Aorta (tissue), 5 donors: ENCODE results near the gene RARRES1. TPM values are rescaled to one million over a fixed set of nuclear protein-coding genes. Genes with fewer than 3 reads are reported as not detected.
A peak's percentile ranks its signal among the peaks of the same experiment; 100 is the strongest.

Source experiments
- ATAC-seq: fragments of 200-7000 bp; cut with Tn5 transposase; one replicate; pipeline ENCODE4 v1.9.1; 2022; ENCODE audit warnings: moderate library complexity; ENCODE audit not compliant: low FRiP score
- DNase-seq, 2 donors: peaks; one replicate each; pipeline ENCODE4 v3.0.0-alpha.2; 2020
- H3K27ac ChIP-seq, 2 donors: one replicate each; pipeline ENCODE4 v1.5.1; 2013; ENCODE audit warnings: low read length in 2 of 2, mild to moderate bottlenecking in 2 of 2, moderate library complexity in 2 of 2, control low read depth in 1 of 2, inconsistent platforms in 1 of 2, low read depth in 1 of 2
- H3K27me3 ChIP-seq, 2 donors: one replicate each; pipeline ENCODE4 v1.6.1; 2013; ENCODE audit warnings: control low read depth in 1 of 2, low read length in 1 of 2, mild to moderate bottlenecking in 1 of 2, moderate library complexity in 1 of 2; ENCODE audit not compliant: insufficient read depth in 2 of 2, control insufficient read depth in 1 of 2
- H3K36me3 ChIP-seq, 2 donors: one replicate each; pipeline ENCODE4 v1.6.1; 2013; ENCODE audit warnings: control low read depth in 1 of 2, low read length in 1 of 2, mild to moderate bottlenecking in 1 of 2; ENCODE audit not compliant: insufficient read depth in 2 of 2, control insufficient read depth in 1 of 2
- H3K4me1 ChIP-seq, 2 donors: one replicate each; pipeline ENCODE4 v1.6.1; 2013; ENCODE audit warnings: low read length in 2 of 2, control low read depth in 1 of 2, mild to moderate bottlenecking in 1 of 2, moderate library complexity in 1 of 2; ENCODE audit not compliant: insufficient read depth in 2 of 2, control insufficient read depth in 1 of 2
- H3K4me3 ChIP-seq, 2 donors: one replicate each; pipeline ENCODE4 v1.5.1; 2013; ENCODE audit warnings: low read length in 2 of 2, control low read depth in 1 of 2, mild to moderate bottlenecking in 1 of 2
- H3K9me3 ChIP-seq: one replicate; pipeline ENCODE4 v1.6.1; 2013; ENCODE audit warnings: mild to moderate bottlenecking, low read length; ENCODE audit not compliant: control insufficient read depth
- WGBS, 2 donors: extraction: QIAGEN DNeasy Blood & Tissue Kit; methylation state at CpG; one replicate each; pipeline ENCODE4 v1.1.7; 2013; 5-methylcytosine and 5-hydroxymethylcytosine counted together
- intact Hi-C, 2 donors: fragments of 100-400 bp; cut with DNase I; formaldehyde crosslinking; loops; one replicate each; pipeline versions ENCODE4 v1.14.2 to v1.15.0; 2022
- polyA plus RNA-seq, 2 donors: library from polyadenylated mRNA; stranded (reverse); fragments of 200-250 nt; gene quantifications; one replicate each; pipeline ENCODE4 v1.2.3, GENCODE V29; 2013
- total RNA-seq, 2 donors: library from RNA; stranded (reverse); fragmentation: NEBNext Ultra II Directional; extraction: Animal tissue kit (Norgen Biotek cat#: 25700); gene quantifications; one replicate each; pipeline ENCODE4 v1.2.1, GENCODE V29; 2021
- donor health status: healthy with polysubstance abuse.
- donor health status: Bipolar disorder and iron deficiency.
- donor health status: DM: no; HTN: no; CAD: no.
- donor health status: DM: no; HTN: no; CAD: no.
- donor health status: DM: yes; HTN: yes; CAD: no.

RARRES1 gene
- total and polyA plus RNA-seq, 4 donors: 2.4 to 323 (median 120) TPM

GRCh38 chr3:158774965-158775364 is 42.7 kb upstream of the RARRES1 start:
- Histone ChIP-seq H3K36me3 (no peaks in the 10 kb centered on the region), H3K27ac (no peak overlapping the region), H3K4me3 (no peak overlapping the region), H3K4me1 (no peaks in the 10 kb centered on the region), H3K27me3 (no peaks in the 10 kb centered on the region), H3K9me3 (no peaks in the 10 kb centered on the region)
- intact Hi-C loops: no loop called here
- ATAC-seq (peak; percentile 27), DNase-seq (no peak)
- WGBS, 2 donors: 87 to 93% methylated on average over 2 of the region's 2 CpGs

- 93% methylated on average over 7 of the region's 7 CpGs for WGBS, 2 donors
- DNase-seq (no peak), ATAC-seq (peak; percentile 29)
- Histone ChIP-seq H3K27me3 (no peaks in the 10 kb centered on the region), H3K4me3 (no peak overlapping the region), H3K9me3 (no peaks in the 10 kb centered on the region), H3K27ac (no peak overlapping the region), H3K36me3 (no peaks in the 10 kb centered on the region), H3K4me1 (no peaks in the 10 kb centered on the region)
- intact Hi-C loops: no loop called here
Observed at GRCh38 chr3:158773845-158774830, 41.9 kb upstream of the RARRES1 start.

- Histone ChIP-seq H3K27me3 (no peaks in the 10 kb centered on the region), H3K27ac (no peak overlapping the region), H3K4me1 (no peaks in the 10 kb centered on the region), H3K4me3 (no peak overlapping the region), H3K9me3 (no peaks in the 10 kb centered on the region), H3K36me3 (no peaks in the 10 kb centered on the region)
- intact Hi-C loops: no loop called here
- DNase-seq: no peak
- ATAC-seq: no peak
Observed at GRCh38 chr3:158773166-158773565, 40.9 kb upstream of the RARRES1 start.

- no peak overlapping the region for H3K4me3 ChIP-seq
- no peaks in the 10 kb centered on the region for H3K4me1 ChIP-seq
- no peaks in the 10 kb centered on the region for H3K36me3 ChIP-seq
Observed at GRCh38 chr3:158771982-158772381, 39.7 kb upstream of the RARRES1 start.

GRCh38 chr3:158771577-158771976 is 39.3 kb upstream of the RARRES1 start:
- Histone ChIP-seq H3K27me3 (no peaks in the 10 kb centered on the region), H3K9me3 (no peaks in the 10 kb centered on the region), H3K36me3 (no peaks in the 10 kb centered on the region), H3K4me1 (no peaks in the 10 kb centered on the region), H3K4me3 (no peak overlapping the region), H3K27ac (no peak overlapping the region)
- intact Hi-C loops: no loop called here
- no peak for ATAC-seq
- 98 to 100% methylated on average over 1 of the region's 1 CpG for WGBS, 2 donors
- DNase-seq: no peak

More at GRCh38 chr3:158771982-158772381, 39.7 kb upstream of the RARRES1 start:
- DNase-seq (no peak), ATAC-seq (no peak)
- H3K27ac ChIP-seq: no peak overlapping the region
- no peaks in the 10 kb centered on the region for H3K27me3 ChIP-seq
- 77 to 78% methylated on average over 3 of the region's 3 CpGs for WGBS, 2 donors
- H3K9me3 ChIP-seq: no peaks in the 10 kb centered on the region
- intact Hi-C loops: no loop called here

- intact Hi-C loops: no loop called here
- Histone ChIP-seq H3K9me3 (no peaks in the 10 kb centered on the region), H3K27me3 (no peaks in the 10 kb centered on the region), H3K4me1 (no peaks in the 10 kb centered on the region), H3K36me3 (no peaks in the 10 kb centered on the region), H3K4me3 (no peak overlapping the region), H3K27ac (no peak overlapping the region)
- DNase-seq (no peak), ATAC-seq (no peak)
- 96 to 99% methylated on average over 4 of the region's 4 CpGs for WGBS, 2 donors
Observed at GRCh38 chr3:158770741-158771350, 38.6 kb upstream of the RARRES1 start.

- Histone ChIP-seq H3K9me3 (no peaks in the 10 kb centered on the region), H3K36me3 (no peaks in the 10 kb centered on the region), H3K4me3 (no peak overlapping the region), H3K27me3 (no peaks in the 10 kb centered on the region), H3K27ac (no peak overlapping the region), H3K4me1 (no peaks in the 10 kb centered on the region)
- 90 to 93% methylated on average over 10 of the region's 10 CpGs for WGBS, 2 donors
- ATAC-seq (no peak), DNase-seq (no peak)
- intact Hi-C loops: loop anchor here in 1 of 2 donors (5.0 kb wide), 1 partner anchor 43 kb away; no protein-coding TSS in a partner anchor
Observed at GRCh38 chr3:158769952-158770740, 37.9 kb upstream of the RARRES1 start.

GRCh38 chr3:158769549-158769948 is 37.3 kb upstream of the RARRES1 start:
- Histone ChIP-seq H3K4me1 (no peaks in the 10 kb centered on the region), H3K27me3 (no peaks in the 10 kb centered on the region), H3K36me3 (no peaks in the 10 kb centered on the region), H3K4me3 (no peak overlapping the region), H3K9me3 (no peaks in the 10 kb centered on the region), H3K27ac (no peak overlapping the region)
- ATAC-seq: peak; percentile 8
- WGBS, 2 donors: 14 to 20% methylated on average over 4 of the region's 4 CpGs
- no peak for DNase-seq
- intact Hi-C loops: loop anchor here in 1 of 2 donors (5.0 kb wide), 1 partner anchor 42 kb away; no protein-coding TSS in a partner anchor
